NT2/D1 (cell line): ENCODE data around the gene IQCK.

Experiments
- DNase-seq: peaks from one replicate; pipeline ENCODE4 v3.0.0-alpha.2; 2011; ENCODE audit warnings: low read depth, low spot score
- H3K27me3 ChIP-seq: 2 replicates; pipeline ENCODE4 v1.6.0; 2011; ENCODE audit warnings: mild to moderate bottlenecking; ENCODE audit not compliant: insufficient read length, insufficient read depth
- H3K36me3 ChIP-seq: 2 replicates; pipeline ENCODE4 v1.6.1; 2011; ENCODE audit warnings: mild to moderate bottlenecking, low read length, mixed read lengths; ENCODE audit not compliant: insufficient read depth, insufficient read length
- H3K4me1 ChIP-seq: 2 replicates; pipeline ENCODE4 v1.5.1; 2011; ENCODE audit not compliant: insufficient read depth, insufficient read length
- H3K4me3 ChIP-seq: 2 replicates; pipeline ENCODE4 v1.5.1; 2011; ENCODE audit warnings: low read depth; ENCODE audit not compliant: insufficient read length
- H3K9ac ChIP-seq: 2 replicates; pipeline ENCODE4 v1.6.0; 2011; ENCODE audit warnings: low read depth; ENCODE audit not compliant: insufficient read length
- H3K9me3 ChIP-seq: 2 replicates; pipeline ENCODE4 v1.5.1; 2011; ENCODE audit warnings: mild to moderate bottlenecking, low read length; ENCODE audit not compliant: insufficient read depth
- SUZ12 ChIP-seq: IDR thresholded peaks from 2 replicates; pipeline ENCODE4 v1.6.1; 2011; ENCODE audit not compliant: insufficient read length, insufficient read depth; ENCODE audit errors: extremely low read depth
- YY1 ChIP-seq: IDR thresholded peaks from 2 replicates; pipeline ENCODE4 v1.6.1; 2011; ENCODE audit not compliant: insufficient read length, insufficient read depth
- ZNF274 ChIP-seq: IDR thresholded peaks from 2 replicates; pipeline ENCODE4 v1.6.1; 2011; ENCODE audit warnings: mild to moderate bottlenecking, low read depth, low read length

Gene IQCK

GRCh38 chr16:19884611-19885450, 166.8 kb downstream of the IQCK start, which contains the start of gene GPRC5B:
GPRC5B (minus strand) TSS chr16:19884848; CDS start chr16:19872845, 12,003 bp downstream.
- TF ChIP-seq YY1 (no peak), ZNF274 (no peak), SUZ12 (no peak)
- H3K9ac ChIP-seq = peak within 1 kb of the TSS; percentile 94
- peaks cover 16% of the 10 kb centered on the region for H3K27me3 ChIP-seq
- peaks cover 21% of the 10 kb centered on the region for H3K4me1 ChIP-seq
- DNase-seq = no peak
- peak within 1 kb of the TSS; percentile 85 for H3K4me3 ChIP-seq
- no peaks in the 10 kb centered on the region for H3K9me3 ChIP-seq
- H3K36me3 ChIP-seq = peaks cover 12% of the 10 kb centered on the region

DNA sequence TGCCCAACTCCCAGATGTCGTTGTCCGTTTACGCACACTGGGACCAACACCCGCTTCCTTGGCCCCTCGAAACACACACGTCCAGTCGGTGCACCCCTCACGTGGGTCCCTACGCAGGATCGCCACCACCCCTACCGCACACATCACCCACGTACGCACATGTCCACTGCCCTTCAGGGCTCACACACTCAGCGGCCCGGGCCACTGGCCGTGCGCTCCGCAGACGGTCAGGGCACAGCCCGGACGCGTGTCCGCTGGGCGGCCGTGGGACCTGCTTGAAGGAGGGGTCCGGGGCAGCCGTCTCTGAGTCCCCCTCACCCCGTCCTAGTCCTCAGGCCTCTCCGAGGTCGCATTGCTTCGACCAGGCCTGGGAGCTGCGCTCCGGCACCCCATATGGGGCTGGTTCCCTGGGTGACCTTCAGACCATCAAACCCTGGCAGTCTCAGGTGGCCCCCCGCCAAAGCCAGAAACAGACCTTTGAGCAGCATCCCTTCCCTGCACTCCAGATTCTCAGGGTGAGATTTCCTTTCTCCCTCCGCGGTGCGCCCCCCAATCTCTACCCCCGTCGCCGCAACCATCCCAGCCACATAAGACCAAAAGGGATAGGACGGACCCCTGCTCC, 167.5 kb downstream of the IQCK start:
- H3K9ac ChIP-seq = peak overlapping the region; percentile 66
- no peaks in the 10 kb centered on the region for H3K9me3 ChIP-seq
- no peak for DNase-seq
- H3K36me3 ChIP-seq = peaks cover 9% of the 10 kb centered on the region
- peak overlapping the region; percentile 41 for H3K4me3 ChIP-seq
- H3K27me3 ChIP-seq = peaks cover 16% of the 10 kb centered on the region
- TF ChIP-seq SUZ12 (no peak), YY1 (no peak), ZNF274 (no peak)
- H3K4me1 ChIP-seq = peaks cover 19% of the 10 kb centered on the region

- peak overlapping the region; percentile 8 for H3K9ac ChIP-seq
- H3K27me3 ChIP-seq = peaks cover 16% of the 10 kb centered on the region
- no peak overlapping the region for H3K4me3 ChIP-seq
- peaks cover 12% of the 10 kb centered on the region for H3K4me1 ChIP-seq
- TF ChIP-seq YY1 (no peak), SUZ12 (no peak), ZNF274 (no peak)
- peak; percentile 85 for DNase-seq
- peaks cover 3% of the 10 kb centered on the region for H3K36me3 ChIP-seq
- H3K9me3 ChIP-seq = no peaks in the 10 kb centered on the region
These were observed 168.2 kb downstream of the IQCK start for GRCh38 chr16:19886073-19886941.

DNA sequence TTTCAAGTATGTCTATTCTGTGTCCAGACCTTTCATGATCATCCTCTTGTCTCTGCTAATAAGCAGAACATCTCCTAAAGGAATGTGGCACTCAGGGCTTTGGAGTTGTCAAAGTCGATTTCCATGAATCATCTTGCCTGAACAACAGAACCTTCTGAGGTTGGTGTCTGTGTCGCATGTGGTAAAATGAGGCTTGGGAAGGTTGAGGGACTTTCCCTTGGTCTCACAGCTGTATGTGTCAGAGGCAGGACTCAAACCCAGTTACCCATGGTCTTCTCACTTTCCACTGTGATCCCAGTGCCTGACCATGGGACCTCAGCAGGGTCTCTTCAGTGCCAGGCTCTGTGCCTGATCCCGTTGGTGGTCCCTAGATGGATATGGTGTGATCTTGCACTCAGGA, 170.8 kb downstream of the IQCK start:
- H3K4me1 ChIP-seq = peaks cover 10% of the 10 kb centered on the region
- H3K36me3 ChIP-seq = no peaks in the 10 kb centered on the region
- DNase-seq = no peak
- H3K9ac ChIP-seq = no peak overlapping the region
- H3K4me3 ChIP-seq = no peak overlapping the region
- no peaks in the 10 kb centered on the region for H3K9me3 ChIP-seq
- H3K27me3 ChIP-seq = peaks cover 16% of the 10 kb centered on the region
- TF ChIP-seq ZNF274 (no peak), YY1 (no peak), SUZ12 (no peak)

DNA sequence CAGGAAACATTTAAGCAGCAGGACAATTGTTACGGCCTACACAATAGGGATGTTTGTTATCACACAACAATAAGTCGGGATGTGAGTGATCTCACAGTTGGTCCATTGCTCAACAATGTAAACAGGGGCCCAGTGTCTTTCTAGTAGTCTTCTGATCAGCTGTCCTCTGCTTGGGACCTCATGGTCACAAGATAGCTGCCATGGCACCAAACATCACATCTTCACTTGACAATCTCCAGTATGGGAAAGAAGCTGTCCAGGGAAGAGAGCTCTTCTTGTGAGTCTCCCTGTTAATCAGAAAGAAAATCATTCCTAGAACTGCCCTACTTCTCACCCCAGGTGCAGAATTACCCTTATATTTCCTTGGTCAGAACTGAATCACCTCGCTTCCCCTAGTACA, 172.8 kb downstream of the IQCK start:
- Histone ChIP-seq H3K9me3 (no peaks in the 10 kb centered on the region), H3K27me3 (peaks cover 5% of the 10 kb centered on the region), H3K36me3 (no peaks in the 10 kb centered on the region), H3K9ac (no peak overlapping the region), H3K4me3 (no peak overlapping the region), H3K4me1 (peaks cover 3% of the 10 kb centered on the region)
- TF ChIP-seq ZNF274 (no peak), YY1 (no peak), SUZ12 (no peak)
- no peak for DNase-seq

- TF ChIP-seq SUZ12 (no peak), YY1 (no peak), ZNF274 (no peak)
- H3K36me3 ChIP-seq = no peaks in the 10 kb centered on the region
- no peak for DNase-seq
- no peaks in the 10 kb centered on the region for H3K9me3 ChIP-seq
- H3K9ac ChIP-seq = no peak overlapping the region
- H3K4me1 ChIP-seq = peaks cover 2% of the 10 kb centered on the region
- no peaks in the 10 kb centered on the region for H3K27me3 ChIP-seq
- H3K4me3 ChIP-seq = no peak overlapping the region
These were observed 174.8 kb downstream of the IQCK start for GRCh38 chr16:19892902-19893301.
